Mesothelial cell of epicardium (in vitro differentiated cells): ENCODE measurements around the gene FOXN1. TPM values are rescaled to one million over a fixed set of nuclear protein-coding genes. Genes with fewer than 3 reads are reported as not detected.

Experiments
- DNase-seq, 2 experiments: peaks; one replicate each; pipeline ENCODE4 v3.0.0; 2021; ENCODE audit warnings: low spot score in 2 of 2; ENCODE audit not compliant: unreplicated experiment in 2 of 2
- H3K27ac Mint-ChIP-seq: 2 replicates; pipeline ENCODE4 v1.8.0; 2021; ENCODE audit warnings: mixed read lengths
- H3K27me3 Mint-ChIP-seq: 2 replicates; pipeline ENCODE4 v1.8.0; 2021; ENCODE audit warnings: low read depth, mixed read lengths
- H3K36me3 Mint-ChIP-seq: 2 replicates; pipeline ENCODE4 v1.8.0; 2021; ENCODE audit warnings: mixed read lengths
- H3K4me1 Mint-ChIP-seq: 2 replicates; pipeline ENCODE4 v1.8.0; 2021; ENCODE audit warnings: mixed read lengths
- H3K4me3 Mint-ChIP-seq: 2 replicates; pipeline ENCODE4 v1.8.0; 2021; ENCODE audit warnings: mild to moderate bottlenecking, moderate library complexity, mixed read lengths
- H3K9me3 Mint-ChIP-seq: 2 replicates; pipeline ENCODE4 v1.8.0; 2021; ENCODE audit warnings: mixed read lengths
- total RNA-seq: library from RNA; stranded (reverse); gene quantifications from 3 replicates; pipeline ENCODE4 v1.2.1, GENCODE V29; 2021
- TF ChIP-seq, protein P1 (sequence below): fragments of 200-600 bp; sonication (generic); IDR thresholded peaks from one replicate; pipeline ENCODE4 v1.5.0; 2021; ENCODE audit warnings: antibody characterized with exemption; ENCODE audit not compliant: unreplicated experiment

The FOXN1 gene
- total RNA-seq, 1 donor from 2014 or later: 0.34 TPM

- Mint-ChIP-seq H3K9me3 (no peaks in the 10 kb centered on the region), H3K36me3 (peaks cover 13% of the 10 kb centered on the region), H3K4me1 (no peaks in the 10 kb centered on the region), H3K27me3 (no peaks in the 10 kb centered on the region), H3K27ac (no peak overlapping the region), H3K4me3 (no peak overlapping the region)
- TF ChIP-seq, protein P1, sequence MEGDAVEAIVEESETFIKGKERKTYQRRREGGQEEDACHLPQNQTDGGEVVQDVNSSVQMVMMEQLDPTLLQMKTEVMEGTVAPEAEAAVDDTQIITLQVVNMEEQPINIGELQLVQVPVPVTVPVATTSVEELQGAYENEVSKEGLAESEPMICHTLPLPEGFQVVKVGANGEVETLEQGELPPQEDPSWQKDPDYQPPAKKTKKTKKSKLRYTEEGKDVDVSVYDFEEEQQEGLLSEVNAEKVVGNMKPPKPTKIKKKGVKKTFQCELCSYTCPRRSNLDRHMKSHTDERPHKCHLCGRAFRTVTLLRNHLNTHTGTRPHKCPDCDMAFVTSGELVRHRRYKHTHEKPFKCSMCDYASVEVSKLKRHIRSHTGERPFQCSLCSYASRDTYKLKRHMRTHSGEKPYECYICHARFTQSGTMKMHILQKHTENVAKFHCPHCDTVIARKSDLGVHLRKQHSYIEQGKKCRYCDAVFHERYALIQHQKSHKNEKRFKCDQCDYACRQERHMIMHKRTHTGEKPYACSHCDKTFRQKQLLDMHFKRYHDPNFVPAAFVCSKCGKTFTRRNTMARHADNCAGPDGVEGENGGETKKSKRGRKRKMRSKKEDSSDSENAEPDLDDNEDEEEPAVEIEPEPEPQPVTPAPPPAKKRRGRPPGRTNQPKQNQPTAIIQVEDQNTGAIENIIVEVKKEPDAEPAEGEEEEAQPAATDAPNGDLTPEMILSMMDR: no peak
- no peak for DNase-seq
Observed at GRCh38 chr17:28585851-28586250, 79.7 kb downstream of the FOXN1 start.

Other genes with a start within 250 kb of the FOXN1 start
- gene TMEM97, start 187.1 kb upstream of the FOXN1 start, total RNA-seq: 43.0 to 45.5 TPM (median 43.3 TPM) in 3 replicates
- gene IFT20, start 170.9 kb upstream of the FOXN1 start, total RNA-seq: 36.7 to 40.2 TPM (median 39.8 TPM) in 3 replicates
- gene TNFAIP1, start 170.6 kb upstream of the FOXN1 start, total RNA-seq: 35.8 to 41.8 TPM (median 37.6 TPM) in 3 replicates
- gene POLDIP2, start 148.8 kb upstream of the FOXN1 start, total RNA-seq: 60.8 to 61.0 TPM (median 60.9 TPM) in 3 replicates
- not detected in 3 replicates for gene SEBOX, start 141.1 kb upstream of the FOXN1 start, total RNA-seq
- gene VTN, start 136.0 kb upstream of the FOXN1 start, total RNA-seq: 0.47 to 0.51 TPM (median 0.50 TPM) in 3 replicates
- gene SARM1, start 134.7 kb upstream of the FOXN1 start, total RNA-seq: 17.3 to 19.0 TPM (median 17.3 TPM) in 3 replicates
- gene SLC46A1, start 100.1 kb upstream of the FOXN1 start, total RNA-seq: 13.3 to 15.2 TPM (median 13.5 TPM) in 3 replicates
- not detected in 3 replicates for gene SLC13A2, start 32.7 kb upstream of the FOXN1 start, total RNA-seq
- gene UNC119, start 46.3 kb downstream of the FOXN1 start, total RNA-seq: 61.0 to 66.2 TPM (median 61.2 TPM) in 3 replicates
- gene PIGS, start 65.2 kb downstream of the FOXN1 start, total RNA-seq: 75.2 to 80.7 TPM (median 78.7 TPM) in 3 replicates
- gene ALDOC, start 70.5 kb downstream of the FOXN1 start, total RNA-seq: 22.6 to 24.6 TPM (median 22.6 TPM) in 3 replicates
- gene SPAG5, start 92.7 kb downstream of the FOXN1 start, total RNA-seq: 32.1 to 45.2 TPM (median 42.0 TPM) in 3 replicates
- 24.0 to 31.3 TPM (median 26.3 TPM) in 3 replicates for gene RSKR, start 107.8 kb downstream of the FOXN1 start, total RNA-seq
- gene BLTP2, start 138.8 kb downstream of the FOXN1 start, total RNA-seq: 155 to 162 TPM (median 157 TPM) in 3 replicates
- gene SDF2, start 155.6 kb downstream of the FOXN1 start, total RNA-seq: 51.0 to 57.9 TPM (median 56.6 TPM) in 3 replicates
- gene SUPT6H, start 155.9 kb downstream of the FOXN1 start, total RNA-seq: 82.7 to 91.8 TPM (median 89.0 TPM) in 3 replicates
- gene PROCA1, start 205.5 kb downstream of the FOXN1 start, total RNA-seq: 9.2 to 11.7 TPM (median 10.4 TPM) in 3 replicates
- gene RAB34, start 211.5 kb downstream of the FOXN1 start, total RNA-seq: 172 to 181 TPM (median 178 TPM) in 3 replicates
- gene RPL23A, start 213.6 kb downstream of the FOXN1 start, total RNA-seq: 1,669 to 1,804 TPM (median 1,792 TPM) in 3 replicates
- 2.3 to 3.8 TPM (median 3.3 TPM) in 3 replicates for gene TLCD1, start 219.9 kb downstream of the FOXN1 start, total RNA-seq
- 5.2 to 7.6 TPM (median 5.9 TPM) in 3 replicates for gene NEK8, start 222.4 kb downstream of the FOXN1 start, total RNA-seq
- gene TRAF4, start 237.7 kb downstream of the FOXN1 start, total RNA-seq: 252 to 259 TPM (median 254 TPM) in 3 replicates